ENCODE measurements around the gene CCND1.
"Not testable (repeated sequence)": the region's sequence is repeated elsewhere in the genome, so short reads cannot be mapped to it uniquely, and the experiment has no call there.

Gene CCND1

GRCh38 chr11:69689484-69690319 lies 48.7 kb downstream of the CCND1 start:
- no peak for DNase-seq (ENCODE audit: low spot score)

- DNase-seq (ENCODE audit: low spot score): no peak
Measured at GRCh38 chr11:69691463-69691862, 50.5 kb downstream of the CCND1 start.

GRCh38 chr11:69692422-69692821 lies 51.5 kb downstream of the CCND1 start:
- no peak for DNase-seq (ENCODE audit: low spot score)

- no peak for DNase-seq (ENCODE audit: low spot score)
Measured at GRCh38 chr11:69694781-69695180, 53.8 kb downstream of the CCND1 start.

- DNase-seq (ENCODE audit: low spot score): no peak
Measured at GRCh38 chr11:69695581-69695980, 54.6 kb downstream of the CCND1 start.

GRCh38 chr11:69695995-69696394 lies 55.0 kb downstream of the CCND1 start:
- DNase-seq (ENCODE audit: low spot score): not testable (repeated sequence)

DNA sequence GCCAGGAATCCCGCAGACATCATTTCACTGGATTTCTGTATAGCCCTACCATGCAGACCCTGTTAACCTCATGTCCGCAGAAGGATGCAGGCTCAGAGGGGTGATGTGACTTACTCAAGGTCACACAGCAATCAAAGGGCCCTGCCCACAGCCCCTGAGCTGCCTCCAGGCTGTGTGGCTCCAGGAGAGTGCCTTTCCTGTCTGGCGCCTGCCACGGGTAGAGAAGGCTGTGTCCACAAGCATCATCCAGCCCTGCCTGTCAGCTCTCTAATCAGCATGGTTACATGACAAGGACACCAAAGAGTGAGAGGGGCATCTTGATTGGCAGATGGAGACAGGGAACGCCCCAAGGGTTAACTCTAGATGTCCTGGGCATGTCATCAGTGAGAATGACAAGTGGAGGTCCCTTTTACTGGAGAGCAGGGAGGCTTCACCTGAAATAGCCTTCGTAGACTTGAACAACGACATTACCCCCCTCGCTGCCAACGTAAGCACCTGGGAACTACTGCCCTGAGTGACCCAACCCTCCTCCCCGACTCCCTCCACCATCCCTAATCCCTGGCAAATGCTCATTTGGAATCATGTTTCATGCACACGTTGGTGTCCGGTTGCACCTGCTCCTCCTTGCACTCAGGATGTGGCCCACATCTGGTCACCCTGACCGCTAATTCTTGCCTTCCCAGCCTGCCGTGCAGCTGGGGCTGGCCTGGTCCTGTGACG lies 56.0 kb downstream of the CCND1 start:
- DNase-seq (ENCODE audit: low spot score): no peak

DNA sequence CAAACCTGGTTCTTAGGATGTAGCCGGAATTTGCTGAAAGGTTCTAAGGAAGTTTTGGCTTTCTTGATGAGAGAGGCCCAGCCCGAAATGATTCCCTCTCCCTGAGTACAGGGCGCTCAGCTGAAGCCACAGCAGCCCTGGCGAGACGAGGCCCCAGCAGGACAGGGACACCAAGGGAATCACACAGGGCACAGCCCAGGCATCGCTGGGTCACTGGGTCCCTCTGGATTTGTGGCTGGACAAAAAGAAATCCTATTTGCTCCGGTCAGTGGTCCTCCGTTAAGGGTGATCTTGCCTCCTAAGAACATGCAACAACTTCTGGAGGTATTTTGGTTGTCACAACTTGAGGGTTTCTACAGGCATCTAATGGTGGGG lies 56.5 kb downstream of the CCND1 start:
- no peak for DNase-seq (ENCODE audit: low spot score)

DNA sequence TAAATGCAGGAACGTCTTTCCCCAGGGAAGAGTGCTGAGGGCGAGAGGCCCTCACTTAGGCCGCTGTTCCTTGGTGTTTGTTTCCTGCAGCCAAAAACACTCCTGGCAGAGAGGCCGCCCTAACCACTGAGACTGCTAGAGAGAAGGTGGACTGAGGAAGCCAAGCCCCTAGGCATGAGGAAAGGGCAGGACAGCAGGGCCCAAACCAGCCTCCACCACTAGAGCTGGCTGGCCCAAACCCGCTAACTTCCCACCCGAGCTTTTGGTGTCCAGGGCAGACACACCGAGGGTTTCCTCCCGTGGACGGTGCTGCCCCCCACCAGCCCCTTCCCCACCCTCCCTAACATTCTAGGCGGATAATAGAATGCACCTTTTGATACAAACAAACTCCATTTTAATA lies 56.9 kb downstream of the CCND1 start:
- no peak for DNase-seq (ENCODE audit: low spot score)

GRCh38 chr11:69698362-69698761 lies 57.4 kb downstream of the CCND1 start:
- no peak for DNase-seq (ENCODE audit: low spot score)

GRCh38 chr11:69699213-69699612 lies 58.3 kb downstream of the CCND1 start:
- no peak for DNase-seq (ENCODE audit: low spot score)

DNA sequence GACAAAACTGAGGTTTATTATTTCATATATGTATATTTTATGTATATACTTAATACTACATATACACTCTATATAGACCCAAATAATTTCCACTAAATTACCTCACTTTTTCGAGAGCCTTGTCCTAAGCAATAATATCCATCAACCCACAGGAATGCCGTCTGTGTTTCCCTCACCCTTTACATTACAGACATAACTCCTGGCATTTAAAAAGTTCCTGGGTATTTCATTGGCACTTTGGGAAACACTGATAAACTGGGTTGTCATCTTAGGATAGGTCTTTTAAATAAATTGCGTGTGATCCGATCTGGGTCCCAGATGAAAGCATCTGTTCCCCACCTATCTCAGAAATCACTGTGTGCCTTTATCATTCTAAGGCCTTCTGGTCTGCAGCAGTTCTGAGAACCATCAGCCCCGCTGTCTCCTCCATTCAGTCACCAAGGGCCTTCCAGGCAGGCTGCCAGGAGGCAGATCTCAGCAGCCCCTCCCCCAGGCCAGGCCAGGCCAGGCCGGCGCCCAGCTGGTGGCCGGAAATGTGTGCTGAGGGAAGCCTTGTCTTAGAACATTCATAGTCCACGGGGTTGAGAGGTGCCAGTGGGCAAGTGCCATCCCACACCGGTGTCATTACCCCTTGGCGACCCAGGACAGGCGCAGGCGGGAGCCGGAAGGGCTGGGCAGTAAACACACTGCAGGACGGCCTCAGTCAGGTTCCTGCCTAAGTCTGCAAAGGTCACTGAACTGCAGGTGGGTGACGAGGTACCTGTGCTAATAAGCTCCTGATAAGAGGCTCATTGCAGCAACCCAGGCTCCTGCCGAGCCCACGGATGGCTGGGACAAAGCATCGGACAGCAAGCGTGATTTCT lies 59.6 kb downstream of the CCND1 start:
- DNase-seq (ENCODE audit: low spot score): peak; percentile 80

GRCh38 chr11:69702239-69702691 lies 61.3 kb downstream of the CCND1 start:
- DNase-seq (ENCODE audit: low spot score): peak; percentile 76

GRCh38 chr11:69702769-69703452 lies 62.0 kb downstream of the CCND1 start:
- DNase-seq (ENCODE audit: low spot score): peak; percentile 61

DNA sequence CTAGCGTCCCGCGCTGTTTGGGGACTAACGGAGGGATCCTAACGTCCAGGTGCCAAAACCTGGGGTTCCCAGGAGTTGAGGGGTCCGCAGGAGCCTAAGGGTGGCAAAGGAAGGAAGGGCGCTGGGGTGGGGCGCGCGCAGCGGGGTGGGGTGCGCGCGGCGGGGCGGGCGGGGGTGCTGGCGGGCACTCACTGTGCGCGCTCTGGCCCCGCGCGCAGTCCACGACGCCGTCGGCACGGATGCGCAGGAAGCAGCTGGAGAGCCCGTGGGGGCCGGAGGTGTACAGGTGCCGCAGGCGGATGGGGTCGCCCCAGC lies 62.5 kb downstream of the CCND1 start:
- DNase-seq (ENCODE audit: low spot score): no peak

Data from ecto neural progenitor cell (in vitro differentiated cells).